SK-N-SH treated with all-trans-retinoic acid at 6 μM for 48 hours (cell line): Measurements from ENCODE around the gene PGAM5.
A peak's percentile ranks its signal among the peaks of the same experiment; 100 is the strongest.

Source experiments
- ATAC-seq: fragments of 200-7000 bp; cut with Tn5 transposase; 3 replicates; pipeline ENCODE4 v1.9.1; 2020; ENCODE audit warnings: mild to moderate bottlenecking, moderate library complexity
- ARNTL ChIP-seq: fragments of 450-650 bp; formaldehyde crosslinking; IDR thresholded peaks from 2 replicates; pipeline ENCODE4 v1.5.0; 2020; ENCODE audit warnings: low read depth, mild to moderate bottlenecking, moderate library complexity, borderline replicate concordance
- BACH2 ChIP-seq: fragments of 250-450 bp; sonication (Bioruptor Pico); IDR thresholded peaks from 2 replicates; pipeline ENCODE4 v1.9.0; 2021; ENCODE audit warnings: mild to moderate bottlenecking, borderline replicate concordance
- CREB5 ChIP-seq: fragments of 250-450 bp; sonication (Bioruptor Pico); IDR thresholded peaks from 2 replicates; pipeline ENCODE4 v1.5.1; 2020; ENCODE audit warnings: low read depth, mild to moderate bottlenecking, moderate library complexity
- CSDC2 ChIP-seq: fragments of 250-450 bp; sonication (Bioruptor Pico); IDR thresholded peaks from 2 replicates; pipeline ENCODE4 v1.5.0; 2020; ENCODE audit warnings: mild to moderate bottlenecking, moderate library complexity
- CSRNP3 ChIP-seq: fragments of 250-450 bp; sonication (Bioruptor Pico); IDR thresholded peaks from 2 replicates; pipeline ENCODE4 v1.5.1; 2021; ENCODE audit warnings: mild to moderate bottlenecking, moderate library complexity
- ESRRG ChIP-seq: fragments of 250-450 bp; sonication (Bioruptor Pico); IDR thresholded peaks from 2 replicates; pipeline ENCODE4 v1.6.1; 2021; ENCODE audit warnings: mild to moderate bottlenecking
- GLIS3 ChIP-seq: fragments of 250-450 bp; sonication (Bioruptor Pico); IDR thresholded peaks from 2 replicates; pipeline ENCODE4 v1.5.0; 2020; ENCODE audit warnings: mild to moderate bottlenecking, moderate library complexity
- ISL1 ChIP-seq: fragments of 250-450 bp; sonication (Bioruptor Pico); IDR thresholded peaks from 2 replicates; pipeline ENCODE4 v2.1.2; 2022; ENCODE audit warnings: mild to moderate bottlenecking, moderate library complexity
- OSR1 ChIP-seq: fragments of 250-450 bp; sonication (Bioruptor Pico); IDR thresholded peaks from 2 replicates; pipeline ENCODE4 v1.8.0; 2022; ENCODE audit warnings: moderate library complexity, mild to moderate bottlenecking, inconsistent platforms
- PATZ1 ChIP-seq: fragments of 250-450 bp; sonication (Bioruptor Pico); IDR thresholded peaks from 2 replicates; pipeline ENCODE4 v1.8.0; 2020; ENCODE audit warnings: mild to moderate bottlenecking, moderate library complexity, borderline replicate concordance
- POU6F1 ChIP-seq: fragments of 250-450 bp; sonication (Bioruptor Pico); IDR thresholded peaks from 2 replicates; pipeline ENCODE4 v1.8.0; 2021; ENCODE audit warnings: low read depth, mild to moderate bottlenecking, moderate library complexity, borderline replicate concordance
- PPARA ChIP-seq: fragments of 250-450 bp; sonication (Bioruptor Pico); IDR thresholded peaks from 2 replicates; pipeline ENCODE4 v1.5.0; 2020; ENCODE audit warnings: mild to moderate bottlenecking, borderline replicate concordance
- RARB ChIP-seq: fragments of 250-450 bp; sonication (Bioruptor Pico); IDR thresholded peaks from 2 replicates; pipeline ENCODE4 v1.8.0; 2021; ENCODE audit warnings: mild to moderate bottlenecking, moderate library complexity
- SNAI2 ChIP-seq: fragments of 250-450 bp; sonication (Bioruptor Pico); IDR thresholded peaks from 2 replicates; pipeline ENCODE4 v1.5.0; 2020; ENCODE audit warnings: mild to moderate bottlenecking, moderate library complexity
- TCF4 ChIP-seq: fragments of 250-450 bp; sonication (Bioruptor Pico); IDR thresholded peaks from 2 replicates; pipeline ENCODE4 v1.8.0; 2021; ENCODE audit warnings: mild to moderate bottlenecking, moderate library complexity, borderline replicate concordance
- TOX ChIP-seq: fragments of 250-450 bp; sonication (Bioruptor Pico); IDR thresholded peaks from 2 replicates; pipeline ENCODE4 v1.8.0; 2021; ENCODE audit warnings: mild to moderate bottlenecking, moderate library complexity, borderline replicate concordance
- TSHZ2 ChIP-seq: fragments of 250-450 bp; sonication (Bioruptor Pico); IDR thresholded peaks from 2 replicates; pipeline ENCODE4 v1.5.0; 2020; ENCODE audit warnings: mild to moderate bottlenecking, moderate library complexity
- ZC3H10 ChIP-seq: fragments of 250-450 bp; sonication (Bioruptor Pico); IDR thresholded peaks from 2 replicates; pipeline ENCODE4 v1.5.1; 2021; ENCODE audit warnings: mild to moderate bottlenecking, moderate library complexity
- ZFP3 ChIP-seq: fragments of 250-450 bp; sonication (Bioruptor Pico); IDR thresholded peaks from 2 replicates; pipeline ENCODE4 v1.5.0; 2020; ENCODE audit warnings: mild to moderate bottlenecking, moderate library complexity
- ZNF565 ChIP-seq: fragments of 450-650 bp; formaldehyde crosslinking; conservative IDR thresholded peaks from 2 replicates; pipeline ENCODE4 v1.5.0; 2020; ENCODE audit warnings: low read depth, mild to moderate bottlenecking, moderate library complexity
- ZNF70 ChIP-seq: fragments of 450-650 bp; formaldehyde crosslinking; IDR thresholded peaks from 2 replicates; pipeline ENCODE4 v1.5.0; 2020; ENCODE audit warnings: mild to moderate bottlenecking, moderate library complexity
- ZNF8 ChIP-seq: fragments of 450-650 bp; formaldehyde crosslinking; IDR thresholded peaks from 2 replicates; pipeline ENCODE4 v1.5.0; 2020; ENCODE audit warnings: mild to moderate bottlenecking, moderate library complexity

Gene PGAM5

GRCh38 chr12:132698341-132698740, 12.3 kb upstream of the PGAM5 start:
- ATAC-seq = no peak
- no peak for TF ChIP-seq TSHZ2 (CRISPR knock-in tag)
- no peak for TF ChIP-seq ZNF8 (CRISPR knock-in tag)
- TF ChIP-seq ISL1 (CRISPR knock-in tag) = no peak
- no peak for TF ChIP-seq PPARA (CRISPR knock-in tag)
- TF ChIP-seq ARNTL (CRISPR knock-in tag) = no peak
- TF ChIP-seq ZFP3 (CRISPR knock-in tag) = no peak
- no peak for TF ChIP-seq CSRNP3 (CRISPR knock-in tag)
- TF ChIP-seq GLIS3 (CRISPR knock-in tag) = no peak
- TF ChIP-seq OSR1 (CRISPR knock-in tag) = no peak
- TF ChIP-seq TCF4 (CRISPR knock-in tag) = no peak
- no peak for TF ChIP-seq CSDC2 (CRISPR knock-in tag)

- peak; percentile 25 for ATAC-seq
- TF ChIP-seq ARNTL (CRISPR knock-in tag) (no peak), OSR1 (CRISPR knock-in tag) (no peak), TOX (CRISPR knock-in tag) (no peak), CREB5 (no peak), ZC3H10 (CRISPR knock-in tag) (no peak), RARB (no peak), ISL1 (CRISPR knock-in tag) (no peak), TCF4 (CRISPR knock-in tag) (no peak), ZNF565 (CRISPR knock-in tag) (no peak), CSDC2 (CRISPR knock-in tag) (no peak)
- TF ChIP-seq, all 23 proteins: peak for 0
Observed at GRCh38 chr12:132700212-132700822, 10.3 kb upstream of the PGAM5 start.

- ATAC-seq = peak; percentile 33
- no peak for TF ChIP-seq OSR1 (CRISPR knock-in tag)
- TF ChIP-seq TCF4 (CRISPR knock-in tag) = no peak
- TF ChIP-seq ZNF70 (CRISPR knock-in tag) = no peak
- TF ChIP-seq CREB5 = no peak
- TF ChIP-seq POU6F1 (CRISPR knock-in tag) = no peak
- TF ChIP-seq PPARA (CRISPR knock-in tag) = no peak
- TF ChIP-seq ZC3H10 (CRISPR knock-in tag) = no peak
- TF ChIP-seq ISL1 (CRISPR knock-in tag) = no peak
- no peak for TF ChIP-seq SNAI2 (CRISPR knock-in tag)
- no peak for TF ChIP-seq ARNTL (CRISPR knock-in tag)
- no peak for TF ChIP-seq ZNF565 (CRISPR knock-in tag)
- TF ChIP-seq BACH2 = no peak
- TF ChIP-seq CSRNP3 (CRISPR knock-in tag) = no peak
- no peak for TF ChIP-seq PATZ1 (CRISPR knock-in tag)
- TF ChIP-seq CSDC2 (CRISPR knock-in tag) = no peak
- TF ChIP-seq ESRRG = no peak
Observed at GRCh38 chr12:132702640-132703039, 8.0 kb upstream of the PGAM5 start.
